ENCODE data around the gene DENND4B. TPM values are rescaled to one million over a fixed set of nuclear protein-coding genes. Genes with fewer than 3 reads are reported as not detected.
"Not testable (repeated sequence)": the region's sequence is repeated elsewhere in the genome, so short reads cannot be mapped to it uniquely, and the experiment has no call there.

The DENND4B gene
- total RNA-seq, 1 experiment from 2014 or later = 39.6 TPM

DNA sequence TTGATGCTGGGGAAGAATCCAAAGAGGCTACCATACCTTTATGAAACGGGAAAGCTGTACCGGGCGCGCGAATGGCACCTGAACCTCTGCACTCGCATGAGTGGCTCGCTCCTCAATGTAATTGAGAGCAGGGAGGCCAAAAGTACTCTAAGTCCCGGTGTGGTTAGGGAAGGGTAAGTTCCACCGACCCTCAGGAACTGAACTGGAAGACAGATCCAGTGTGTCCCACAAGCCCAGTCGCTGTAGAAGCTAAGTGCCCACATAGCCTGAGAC, 24.8 kb downstream of the DENND4B start:
- Histone ChIP-seq H3K4me1 (ENCODE audit: low read length) (peaks cover 39% of the 10 kb centered on the region), H3K27me3 (ENCODE audit: low read length) (no peaks in the 10 kb centered on the region), H2AFZ (ENCODE audit: low read length) (no peak overlapping the region), H3K9me2 (replicated peaks; ENCODE audit: insufficient read depth, low read length) (no peaks in the 10 kb centered on the region), H4K20me1 (ENCODE audit: insufficient read depth, low read depth, low read length) (peaks cover 35% of the 10 kb centered on the region), H3K9me3 (ENCODE audit: low read length) (no peaks in the 10 kb centered on the region), H3K36me3 (ENCODE audit: insufficient read depth, low read length) (peaks cover 13% of the 10 kb centered on the region; the same call in 1 of the 2 replicates), H3K27ac (ENCODE audit: low read length) (peak overlapping the region; percentile 91), H3K79me2 (ENCODE audit: low read length) (peaks cover 56% of the 10 kb centered on the region), H3K4me2 (ENCODE audit: low read depth, low read length, poor library complexity, severe bottlenecking) (peak overlapping the region; percentile 94), H3K4me3 (ENCODE audit: low read length) (peak overlapping the region; percentile 75), H3K9ac (ENCODE audit: low read length) (peak overlapping the region; percentile 97)
- peak; percentile 62 for DNase-seq

DNA sequence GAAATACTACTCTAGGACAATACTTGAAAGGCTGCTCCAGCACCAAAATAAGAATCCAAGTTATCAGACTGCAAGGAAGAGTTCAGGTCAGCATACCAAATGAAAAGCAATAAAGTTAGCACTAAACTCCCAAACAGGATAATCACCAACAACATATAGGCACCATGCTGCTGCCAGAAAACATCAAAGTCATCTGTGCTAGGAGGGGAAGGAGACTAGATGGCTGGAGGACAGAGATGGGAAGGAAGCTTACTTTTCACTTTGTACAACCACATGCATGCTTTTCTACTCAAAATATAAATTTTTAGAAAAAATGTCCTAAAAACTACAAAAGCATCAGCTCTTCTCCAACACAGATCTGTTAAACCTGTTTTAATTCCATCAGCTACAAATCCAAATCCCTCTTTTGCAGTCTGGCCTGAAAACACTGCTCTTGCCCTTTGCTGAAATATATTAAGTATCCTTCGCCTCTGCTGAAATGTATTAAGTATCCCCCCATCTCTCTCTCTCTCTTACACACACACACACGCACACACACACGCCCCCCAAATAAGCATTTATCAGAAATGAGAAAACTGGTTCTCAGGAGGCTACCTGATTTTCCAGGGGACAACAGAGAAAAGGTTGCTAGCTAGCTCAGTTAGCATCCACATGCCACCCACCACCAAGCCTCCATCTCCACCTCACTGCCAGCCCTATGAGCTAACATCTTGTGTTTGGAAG, 25.3 kb downstream of the DENND4B start:
- H2AFZ ChIP-seq (ENCODE audit: low read length) = no peak overlapping the region

DNA sequence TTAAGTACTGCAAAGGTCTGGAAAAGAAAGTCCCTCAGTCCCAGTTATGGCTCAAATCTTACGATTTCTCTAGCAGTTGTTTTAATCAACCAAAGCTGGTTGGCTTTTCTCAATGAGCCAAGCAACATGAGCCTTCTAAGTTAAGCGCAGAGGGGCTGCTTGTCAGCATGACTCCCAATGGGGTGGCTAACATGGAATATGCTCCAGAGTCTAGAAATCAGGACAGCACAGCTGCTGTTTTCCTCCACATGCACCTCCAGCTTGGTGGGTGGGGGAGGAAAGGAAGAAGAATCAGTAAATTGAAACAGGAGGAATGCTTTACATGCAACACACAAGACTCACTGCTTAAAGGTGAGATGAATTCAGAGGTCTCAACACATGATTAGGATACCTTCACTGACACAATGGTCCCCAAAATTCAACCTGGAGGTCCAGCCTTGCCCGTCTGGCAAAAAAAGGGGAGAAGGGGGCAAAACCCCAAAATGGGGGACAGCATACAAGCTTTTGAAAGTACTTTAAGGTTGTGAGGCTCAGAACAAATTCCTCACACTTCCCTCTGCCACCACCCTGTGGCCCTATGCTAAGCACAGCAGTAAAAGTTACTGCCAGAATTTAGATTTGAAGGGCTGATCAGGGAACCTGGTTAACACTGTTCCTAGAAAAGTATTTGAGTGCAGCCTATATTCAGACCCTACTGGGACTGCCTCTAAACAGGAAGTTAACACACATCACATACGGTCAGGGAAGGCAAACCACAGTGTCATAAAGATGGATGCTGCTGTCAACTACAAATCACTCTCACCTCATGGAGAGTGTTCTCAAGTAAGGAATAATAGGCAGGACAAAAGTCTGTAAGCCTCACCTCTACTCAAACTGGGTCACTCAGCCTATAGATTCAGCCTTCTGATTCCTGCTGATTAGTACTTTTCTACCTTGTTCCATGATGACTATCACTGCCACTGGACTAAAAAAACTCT, 26.4 kb downstream of the DENND4B start:
- peaks cover 35% of the 10 kb centered on the region for H4K20me1 ChIP-seq (ENCODE audit: insufficient read depth, low read depth, low read length)
- DNase-seq = peak; percentile 70
- peak overlapping the region; percentile 94 for H3K4me2 ChIP-seq (ENCODE audit: low read depth, low read length, poor library complexity, severe bottlenecking)
- no peaks in the 10 kb centered on the region for H3K9me3 ChIP-seq (ENCODE audit: low read length)
- peak overlapping the region; percentile 91 for H3K27ac ChIP-seq (ENCODE audit: low read length)
- peak overlapping the region; percentile 97 for H3K9ac ChIP-seq (ENCODE audit: low read length)
- H3K79me2 ChIP-seq (ENCODE audit: low read length) = peaks cover 72% of the 10 kb centered on the region
- H2AFZ ChIP-seq (ENCODE audit: low read length) = no peak overlapping the region
- H3K4me3 ChIP-seq (ENCODE audit: low read length) = peak overlapping the region; percentile 75
- H3K27me3 ChIP-seq (ENCODE audit: low read length) = no peaks in the 10 kb centered on the region
- no peaks in the 10 kb centered on the region for H3K9me2 ChIP-seq (replicated peaks; ENCODE audit: insufficient read depth, low read length)
- H3K4me1 ChIP-seq (ENCODE audit: low read length) = peaks cover 39% of the 10 kb centered on the region
- H3K36me3 ChIP-seq (ENCODE audit: insufficient read depth, low read length) = peaks cover 13% of the 10 kb centered on the region; the same call in 1 of the 2 replicates

More for the DNA sequence above, 25.3 kb downstream of the DENND4B start:
- Histone ChIP-seq H3K79me2 (ENCODE audit: low read length) (peaks cover 61% of the 10 kb centered on the region), H3K9ac (ENCODE audit: low read length) (peak overlapping the region; percentile 97), H3K4me3 (ENCODE audit: low read length) (peak overlapping the region; percentile 75), H3K4me2 (ENCODE audit: low read depth, low read length, poor library complexity, severe bottlenecking) (peak overlapping the region; percentile 94), H3K9me3 (ENCODE audit: low read length) (no peaks in the 10 kb centered on the region), H3K36me3 (ENCODE audit: insufficient read depth, low read length) (peaks cover 13% of the 10 kb centered on the region; the same call in 1 of the 2 replicates), H3K27ac (ENCODE audit: low read length) (peak overlapping the region; percentile 91), H3K9me2 (replicated peaks; ENCODE audit: insufficient read depth, low read length) (no peaks in the 10 kb centered on the region), H4K20me1 (ENCODE audit: insufficient read depth, low read depth, low read length) (peaks cover 35% of the 10 kb centered on the region), H3K27me3 (ENCODE audit: low read length) (no peaks in the 10 kb centered on the region), H3K4me1 (ENCODE audit: low read length) (peaks cover 39% of the 10 kb centered on the region)
- no peak for DNase-seq

DNA sequence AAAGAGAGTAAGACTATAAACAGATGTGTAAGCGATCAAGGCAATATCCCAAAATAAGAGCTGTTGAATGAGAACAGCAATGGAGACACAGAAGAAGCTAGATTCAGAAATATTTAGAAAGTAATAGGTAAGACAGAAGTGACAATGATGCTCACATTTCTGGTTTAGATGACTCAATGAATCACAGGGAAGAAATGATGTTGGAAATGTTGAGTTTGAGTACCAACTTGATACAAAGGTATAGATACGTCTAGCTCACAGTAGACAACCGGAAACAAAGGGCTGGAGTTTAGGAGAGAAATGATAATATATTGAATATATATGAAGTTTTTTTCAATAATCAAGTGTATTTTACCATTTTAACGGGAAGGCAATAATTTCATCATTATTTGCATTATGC, 30.2 kb downstream of the DENND4B start:
- DNase-seq = no peak
- Histone ChIP-seq H3K4me2 (ENCODE audit: low read depth, low read length, poor library complexity, severe bottlenecking) (no peak overlapping the region), H3K4me1 (ENCODE audit: low read length) (peaks cover 35% of the 10 kb centered on the region), H2AFZ (ENCODE audit: low read length) (no peak overlapping the region), H3K9me2 (replicated peaks; ENCODE audit: insufficient read depth, low read length) (no peaks in the 10 kb centered on the region), H3K4me3 (ENCODE audit: low read length) (no peak overlapping the region), H3K27me3 (ENCODE audit: low read length) (no peaks in the 10 kb centered on the region), H3K9me3 (ENCODE audit: low read length) (no peaks in the 10 kb centered on the region), H3K9ac (ENCODE audit: low read length) (no peak overlapping the region), H3K27ac (ENCODE audit: low read length) (no peak overlapping the region), H4K20me1 (ENCODE audit: insufficient read depth, low read depth, low read length) (peaks cover 35% of the 10 kb centered on the region), H3K36me3 (ENCODE audit: insufficient read depth, low read length) (peaks cover 17% of the 10 kb centered on the region; the same call in 1 of the 2 replicates), H3K79me2 (ENCODE audit: low read length) (peaks cover 99% of the 10 kb centered on the region)

DNA sequence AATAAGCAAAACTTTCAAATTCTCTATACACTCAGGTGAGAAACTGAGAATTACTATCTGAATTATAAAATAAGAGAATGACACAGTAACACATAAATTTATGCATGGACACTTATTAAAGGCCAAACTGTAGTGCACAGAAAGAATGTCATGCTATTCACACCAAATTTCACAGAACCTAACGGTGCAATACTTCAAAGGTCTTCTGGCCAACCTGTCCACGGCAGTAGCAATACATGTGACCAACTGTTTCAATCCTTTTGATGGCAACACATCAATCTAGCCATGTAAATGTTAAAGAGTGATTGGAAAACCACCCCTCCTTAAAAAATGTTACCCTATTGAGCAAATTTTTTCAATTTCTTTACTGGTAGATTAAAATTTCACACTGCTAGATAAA, 34.2 kb downstream of the DENND4B start:
- Histone ChIP-seq H3K27me3 (ENCODE audit: low read length) (no peaks in the 10 kb centered on the region), H3K9ac (ENCODE audit: low read length) (no peak overlapping the region), H3K4me2 (ENCODE audit: low read depth, low read length, poor library complexity, severe bottlenecking) (no peak overlapping the region), H3K27ac (ENCODE audit: low read length) (no peak overlapping the region), H2AFZ (ENCODE audit: low read length) (no peak overlapping the region), H3K4me3 (ENCODE audit: low read length) (no peak overlapping the region), H3K4me1 (ENCODE audit: low read length) (peaks cover 8% of the 10 kb centered on the region), H3K36me3 (ENCODE audit: insufficient read depth, low read length) (peaks cover 9% of the 10 kb centered on the region), H4K20me1 (ENCODE audit: insufficient read depth, low read depth, low read length) (peaks cover 6% of the 10 kb centered on the region; the same call in 1 of the 2 replicates), H3K9me2 (replicated peaks; ENCODE audit: insufficient read depth, low read length) (no peaks in the 10 kb centered on the region), H3K79me2 (ENCODE audit: low read length) (peaks cover 96% of the 10 kb centered on the region), H3K9me3 (ENCODE audit: low read length) (no peaks in the 10 kb centered on the region)
- no peak for DNase-seq

DNA sequence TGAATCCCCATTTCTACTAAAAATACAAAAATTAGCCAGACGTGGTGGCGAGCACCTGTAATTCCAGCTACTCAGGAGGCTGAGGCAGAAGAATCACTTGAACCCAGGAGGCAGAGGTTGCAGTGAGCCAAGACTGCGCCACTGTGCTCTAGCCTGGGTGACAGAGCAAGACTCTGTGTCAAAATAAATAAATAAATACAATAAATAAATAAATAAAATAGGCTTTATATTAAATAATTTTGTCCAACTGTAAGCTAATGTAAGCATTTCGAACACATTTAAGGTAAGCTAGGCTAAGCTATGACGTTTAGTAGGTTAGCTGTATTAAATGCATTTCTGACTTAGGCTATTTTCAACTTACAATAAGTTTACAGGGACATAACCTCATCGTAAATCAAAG, 36.0 kb downstream of the DENND4B start:
- DNase-seq; H3K9me3 ChIP-seq (ENCODE audit: low read length); H3K9me2 ChIP-seq (replicated peaks; ENCODE audit: insufficient read depth, low read length); H2AFZ ChIP-seq (ENCODE audit: low read length); H3K4me1 ChIP-seq (ENCODE audit: low read length); H3K4me3 ChIP-seq (ENCODE audit: low read length); H3K27me3 ChIP-seq (ENCODE audit: low read length); H3K36me3 ChIP-seq (ENCODE audit: insufficient read depth, low read length); H3K9ac ChIP-seq (ENCODE audit: low read length); H3K27ac ChIP-seq (ENCODE audit: low read length); H3K4me2 ChIP-seq (ENCODE audit: low read depth, low read length, poor library complexity, severe bottlenecking): not testable (repeated sequence)
- peaks cover 96% of the 10 kb centered on the region for H3K79me2 ChIP-seq (ENCODE audit: low read length)
- H4K20me1 ChIP-seq (ENCODE audit: insufficient read depth, low read depth, low read length) = peaks cover 16% of the 10 kb centered on the region; the same call in 1 of the 2 replicates

DNA sequence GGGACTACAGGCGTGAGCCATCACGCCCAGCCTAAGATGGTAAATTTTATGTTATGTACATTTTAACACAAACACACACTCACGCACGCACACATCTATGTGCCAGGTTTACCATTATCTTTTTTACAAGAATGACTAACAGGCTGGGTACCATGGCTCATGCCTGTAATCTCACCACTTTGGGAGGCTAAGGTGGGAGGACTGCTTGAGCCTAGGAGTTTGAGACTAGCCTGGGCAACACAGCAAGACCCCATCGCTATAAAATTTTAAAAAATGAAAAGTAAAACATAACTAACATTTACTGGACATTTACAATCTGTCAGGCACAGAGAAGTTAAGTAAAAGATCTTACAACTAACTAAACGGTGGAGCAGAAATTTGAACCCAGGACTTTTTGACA, 38.4 kb downstream of the DENND4B start:
- Histone ChIP-seq H3K4me2 (ENCODE audit: low read depth, low read length, poor library complexity, severe bottlenecking) (no peak overlapping the region), H3K4me1 (ENCODE audit: low read length) (peaks cover under 1% of the 10 kb centered on the region), H3K9me3 (ENCODE audit: low read length) (no peaks in the 10 kb centered on the region), H3K9ac (ENCODE audit: low read length) (no peak overlapping the region), H3K36me3 (ENCODE audit: insufficient read depth, low read length) (peaks cover 13% of the 10 kb centered on the region), H3K79me2 (ENCODE audit: low read length) (peaks cover 96% of the 10 kb centered on the region), H3K27me3 (ENCODE audit: low read length) (no peaks in the 10 kb centered on the region), H3K9me2 (replicated peaks; ENCODE audit: insufficient read depth, low read length) (no peaks in the 10 kb centered on the region), H4K20me1 (ENCODE audit: insufficient read depth, low read depth, low read length) (peaks cover 28% of the 10 kb centered on the region; the same call in 1 of the 2 replicates), H2AFZ (ENCODE audit: low read length) (no peak overlapping the region), H3K4me3 (ENCODE audit: low read length) (no peak overlapping the region), H3K27ac (ENCODE audit: low read length) (no peak overlapping the region)
- no peak for DNase-seq

DNA sequence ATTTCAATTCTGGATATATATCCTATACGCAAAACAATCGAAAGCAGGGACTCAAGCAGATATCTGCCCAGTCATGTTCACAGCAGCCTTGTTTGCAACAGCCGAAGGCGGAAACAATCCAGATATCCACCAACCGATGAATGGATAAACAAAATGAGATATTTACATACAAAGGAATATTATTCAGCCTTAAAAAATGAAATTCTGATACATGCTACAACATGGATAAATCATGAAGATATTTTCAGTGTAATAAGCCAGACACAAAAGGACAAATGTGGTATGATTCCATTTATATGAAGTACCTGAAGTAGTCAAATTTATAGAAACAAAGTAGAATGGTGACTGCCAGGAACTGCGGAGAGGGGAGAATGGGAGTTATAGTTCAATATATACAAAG, 39.4 kb downstream of the DENND4B start:
- no peaks in the 10 kb centered on the region for H3K9me3 ChIP-seq (ENCODE audit: low read length)
- no peak overlapping the region for H2AFZ ChIP-seq (ENCODE audit: low read length)
- no peak overlapping the region for H3K27ac ChIP-seq (ENCODE audit: low read length)
- no peaks in the 10 kb centered on the region for H3K27me3 ChIP-seq (ENCODE audit: low read length)
- no peak for DNase-seq
- H3K9ac ChIP-seq (ENCODE audit: low read length) = no peak overlapping the region
- no peak overlapping the region for H3K4me2 ChIP-seq (ENCODE audit: low read depth, low read length, poor library complexity, severe bottlenecking)
- H3K79me2 ChIP-seq (ENCODE audit: low read length) = peaks cover 96% of the 10 kb centered on the region
- peaks cover 32% of the 10 kb centered on the region; the same call in 1 of the 2 replicates for H4K20me1 ChIP-seq (ENCODE audit: insufficient read depth, low read depth, low read length)
- H3K4me3 ChIP-seq (ENCODE audit: low read length) = no peak overlapping the region
- no peaks in the 10 kb centered on the region for H3K9me2 ChIP-seq (replicated peaks; ENCODE audit: insufficient read depth, low read length)
- no peaks in the 10 kb centered on the region; the same call in 1 of the 2 replicates for H3K4me1 ChIP-seq (ENCODE audit: low read length)
- peaks cover 12% of the 10 kb centered on the region for H3K36me3 ChIP-seq (ENCODE audit: insufficient read depth, low read length)

Data from Karpas-422 (cell line).